HT-29 (cell line): ENCODE results near the gene ANTXR1. TPM values are rescaled to one million over a fixed set of nuclear protein-coding genes. Genes with fewer than 3 reads are reported as not detected.

Experiments used
- DNase-seq: peaks from one replicate; pipeline ENCODE4 v3.0.0-alpha.2; 2015; ENCODE audit warnings: low spot score
- total RNA-seq: library from RNA; depleted of rRNA; stranded (reverse); fragments of >200 nt; shearing (Covaris generic); gene quantifications from 2 replicates; pipeline ENCODE4 v1.2.3, GENCODE V29; 2014

The ANTXR1 gene
- total RNA-seq, 1 experiment from 2014 or later: not detected

- DNase-seq: no peak
These were observed 20.6 kb downstream of the ANTXR1 start for GRCh38 chr2:69033461-69034095.

DNA sequence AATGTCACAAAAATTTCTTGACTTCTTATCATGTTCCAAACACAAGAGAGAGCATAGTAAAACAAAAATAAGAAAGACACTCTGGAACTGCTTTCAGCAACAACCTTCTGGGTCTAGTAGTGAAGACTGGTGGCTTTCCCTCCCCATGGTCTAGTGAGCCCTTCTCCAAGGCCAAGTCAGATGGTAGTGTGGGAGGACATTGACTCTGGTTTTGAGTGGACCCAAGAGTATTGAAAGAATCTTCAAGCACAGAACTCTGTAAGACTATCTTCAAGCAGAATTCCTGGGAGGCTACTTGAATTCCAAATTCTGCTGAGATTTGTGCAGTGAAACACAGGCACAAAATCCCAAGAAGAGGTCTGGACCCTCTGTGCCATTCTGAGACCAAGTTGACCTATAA, 21.1 kb downstream of the ANTXR1 start:
- DNase-seq: no peak

DNA sequence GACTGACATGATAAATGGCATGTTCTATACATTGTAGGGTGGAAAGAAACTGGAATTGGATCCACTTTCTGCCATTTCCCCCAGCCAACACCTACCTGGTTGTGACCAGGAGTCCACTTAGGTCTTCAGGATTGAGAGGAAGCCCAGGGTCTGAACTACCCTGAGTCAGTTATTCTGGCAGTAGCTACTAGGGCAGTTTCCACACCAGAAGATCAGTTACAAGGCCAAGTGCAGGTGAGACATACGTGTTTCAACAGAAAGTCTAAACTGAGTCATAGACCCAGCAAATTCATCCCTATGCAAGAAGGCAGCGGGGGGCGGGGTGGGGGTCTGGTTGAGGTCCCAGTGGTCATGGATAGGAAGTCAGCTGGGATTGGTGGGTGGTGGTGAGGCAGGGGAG, 21.9 kb downstream of the ANTXR1 start:
- DNase-seq: no peak

GRCh38 chr2:69036926-69037325, 23.9 kb downstream of the ANTXR1 start:
- DNase-seq: no peak

- DNase-seq: no peak
These were observed 28.2 kb downstream of the ANTXR1 start for GRCh38 chr2:69041214-69041613.

DNA sequence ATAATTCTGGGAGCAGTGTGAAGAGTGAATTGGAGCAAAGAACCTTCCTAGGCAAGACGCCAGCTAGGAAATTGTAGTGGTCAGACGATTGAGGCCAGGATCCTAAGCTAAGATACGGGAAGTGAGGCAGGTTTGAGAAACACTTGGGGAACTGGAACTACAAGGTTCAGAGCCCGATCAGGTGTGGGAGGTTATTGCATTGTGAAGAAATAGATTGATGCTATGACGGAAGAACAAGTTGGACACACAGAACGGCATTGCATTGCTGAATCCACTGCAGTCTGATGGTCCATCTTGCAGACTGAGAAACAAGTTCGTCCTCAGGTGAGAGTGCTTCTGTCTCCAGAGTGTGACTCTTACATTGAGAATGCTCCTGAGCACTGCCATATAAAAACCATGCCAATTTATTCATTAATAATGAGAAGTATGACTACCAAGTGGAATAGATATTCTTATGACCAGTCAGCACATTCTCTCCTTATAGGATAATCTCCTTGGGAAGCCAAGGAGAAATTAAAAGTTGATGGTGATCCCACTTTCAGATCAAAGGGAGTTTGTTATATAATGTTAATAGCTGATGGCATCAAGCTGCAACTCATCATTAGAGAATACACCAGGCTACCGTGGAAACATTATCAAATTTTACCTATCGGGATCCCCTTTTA, 30.9 kb downstream of the ANTXR1 start:
- DNase-seq: no peak

DNA sequence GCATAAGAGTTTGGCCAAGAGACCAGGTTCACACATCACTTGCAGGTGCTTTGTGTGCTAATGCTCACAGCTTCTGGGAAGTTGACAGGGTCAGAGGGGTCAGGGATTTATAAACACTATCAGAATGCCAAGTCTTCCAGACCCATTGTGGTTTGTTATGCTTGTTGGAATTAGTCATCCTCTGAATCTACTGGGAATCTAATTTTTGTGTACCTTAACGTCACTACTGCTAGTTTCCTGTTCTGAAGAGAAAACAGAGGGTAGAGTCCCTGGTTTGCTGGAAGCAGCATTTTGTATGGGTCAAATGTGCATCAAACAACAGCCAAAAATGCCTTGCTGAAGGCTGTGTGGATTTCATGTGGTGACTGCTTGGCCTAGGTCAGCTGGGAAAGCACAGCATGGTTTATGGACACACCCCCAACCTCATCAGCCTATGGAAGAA, 33.3 kb downstream of the ANTXR1 start:
- DNase-seq: no peak

- DNase-seq: no peak
These were observed 34.7 kb downstream of the ANTXR1 start for GRCh38 chr2:69047625-69048145.

GRCh38 chr2:69050802-69051201, 37.8 kb downstream of the ANTXR1 start:
- DNase-seq: no peak

DNA sequence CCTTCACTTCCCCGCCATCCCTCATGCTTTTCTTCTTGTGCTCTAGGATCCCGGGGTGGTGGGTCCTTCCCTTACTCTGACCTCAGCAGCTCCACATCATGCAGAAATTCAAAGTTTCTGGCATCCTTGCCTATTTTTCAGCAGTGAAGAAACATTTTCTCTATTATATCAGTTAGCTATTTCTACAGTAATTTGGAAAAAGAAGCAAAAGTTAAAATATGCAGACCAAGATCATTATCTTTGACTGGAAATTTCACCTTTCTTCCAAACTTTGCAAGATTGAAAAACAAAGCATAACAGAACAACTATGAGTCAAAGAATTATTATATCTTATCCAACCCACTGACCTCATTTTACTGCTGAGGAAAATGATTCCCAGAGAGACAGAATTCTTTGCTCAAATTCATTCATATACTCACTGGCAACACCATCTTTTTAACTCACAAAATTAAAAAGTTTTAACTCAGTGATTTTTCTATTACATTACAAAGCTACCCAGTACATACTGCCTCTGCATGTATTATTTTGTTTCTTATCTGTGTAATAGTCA, 40.5 kb downstream of the ANTXR1 start:
- DNase-seq: no peak

DNA sequence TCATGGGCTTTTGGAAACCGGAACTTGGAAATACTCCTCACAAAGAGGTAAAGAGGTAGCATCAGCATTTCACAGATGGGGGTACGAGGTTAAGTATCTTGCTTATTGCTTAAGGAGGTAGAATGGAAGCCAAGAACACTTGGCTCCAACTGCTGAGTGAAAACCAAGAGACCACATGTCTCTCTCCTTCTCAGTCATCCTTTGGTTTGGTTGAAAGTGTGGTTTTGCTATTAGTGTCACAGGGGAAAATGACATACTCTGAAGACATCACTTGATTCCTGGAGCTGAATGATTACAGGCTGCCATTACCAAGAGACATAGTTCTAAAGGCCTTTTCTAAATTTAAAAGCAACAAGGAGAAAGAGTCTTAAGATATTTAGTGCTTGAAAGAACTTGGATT, 41.5 kb downstream of the ANTXR1 start:
- no peak for DNase-seq

GRCh38 chr2:69055688-69056470, 42.9 kb downstream of the ANTXR1 start:
- no peak for DNase-seq

DNA sequence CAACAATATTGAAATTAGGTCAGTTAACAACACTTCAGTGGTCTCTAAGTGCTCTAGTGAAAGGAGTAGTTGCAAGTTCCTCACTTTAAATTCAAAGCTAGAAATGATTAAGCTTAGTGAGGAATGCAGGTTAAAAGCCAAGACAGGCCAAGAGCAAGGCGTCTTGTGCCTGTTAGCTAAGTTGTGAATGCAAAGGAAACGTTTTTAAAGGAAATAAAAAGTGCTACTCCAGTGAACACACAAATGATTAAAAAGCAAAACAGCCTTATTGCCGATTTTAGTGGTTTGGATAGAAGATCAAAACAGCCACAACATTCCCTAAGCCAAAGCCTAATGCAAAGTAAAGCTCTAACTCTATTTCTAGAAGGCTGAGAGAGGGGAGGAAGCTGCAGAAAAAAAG, 44.7 kb downstream of the ANTXR1 start:
- no peak for DNase-seq

- no peak for DNase-seq
These were observed 46.8 kb downstream of the ANTXR1 start for GRCh38 chr2:69059731-69060290.

DNA sequence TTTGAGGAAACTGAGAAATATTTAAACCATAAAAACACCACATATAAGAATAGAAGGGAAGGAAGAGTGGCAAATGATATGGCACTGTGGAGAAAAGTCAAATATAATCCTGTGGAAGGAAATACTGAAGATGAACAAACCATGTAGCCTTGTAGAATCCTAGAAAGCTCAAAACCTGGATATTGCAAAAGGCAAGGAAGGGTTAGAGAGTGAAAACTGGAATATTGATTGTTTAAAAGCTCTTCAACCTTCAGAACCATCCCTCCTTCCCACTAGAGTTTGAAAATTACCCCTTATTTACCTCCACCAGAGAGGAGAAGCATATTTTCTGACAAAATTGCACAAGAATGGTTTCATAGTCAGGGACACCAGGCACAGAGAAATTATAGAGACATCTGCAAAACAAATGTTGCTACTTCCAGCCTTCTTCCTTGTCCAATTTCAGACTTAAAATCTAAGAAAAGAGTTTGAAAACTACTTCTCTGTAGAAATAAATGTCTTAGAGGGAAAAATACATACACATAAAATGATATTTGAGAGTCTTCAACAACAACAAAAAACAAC, 48.0 kb downstream of the ANTXR1 start:
- no peak for DNase-seq

DNA sequence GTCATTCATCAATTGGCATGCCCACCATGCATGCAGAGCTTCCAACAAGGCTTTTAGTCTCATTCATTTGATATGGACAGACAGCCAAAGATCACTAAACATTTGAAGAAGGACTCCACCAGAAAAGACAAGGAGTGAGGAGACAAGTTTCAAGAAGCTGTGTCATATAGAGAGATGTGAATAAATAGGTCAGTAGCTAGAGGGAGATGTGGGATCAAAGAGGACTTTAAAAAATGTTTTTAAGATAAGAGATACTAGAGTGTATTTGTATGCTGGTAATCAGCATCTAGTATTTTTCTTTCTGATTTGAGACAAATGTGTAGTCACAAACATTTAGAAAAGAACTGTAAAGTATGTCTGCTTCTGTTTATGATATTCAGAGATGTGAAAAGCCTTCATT, 48.5 kb downstream of the ANTXR1 start:
- DNase-seq: no peak

GRCh38 chr2:69062307-69062962, 49.5 kb downstream of the ANTXR1 start:
- no peak for DNase-seq

DNA sequence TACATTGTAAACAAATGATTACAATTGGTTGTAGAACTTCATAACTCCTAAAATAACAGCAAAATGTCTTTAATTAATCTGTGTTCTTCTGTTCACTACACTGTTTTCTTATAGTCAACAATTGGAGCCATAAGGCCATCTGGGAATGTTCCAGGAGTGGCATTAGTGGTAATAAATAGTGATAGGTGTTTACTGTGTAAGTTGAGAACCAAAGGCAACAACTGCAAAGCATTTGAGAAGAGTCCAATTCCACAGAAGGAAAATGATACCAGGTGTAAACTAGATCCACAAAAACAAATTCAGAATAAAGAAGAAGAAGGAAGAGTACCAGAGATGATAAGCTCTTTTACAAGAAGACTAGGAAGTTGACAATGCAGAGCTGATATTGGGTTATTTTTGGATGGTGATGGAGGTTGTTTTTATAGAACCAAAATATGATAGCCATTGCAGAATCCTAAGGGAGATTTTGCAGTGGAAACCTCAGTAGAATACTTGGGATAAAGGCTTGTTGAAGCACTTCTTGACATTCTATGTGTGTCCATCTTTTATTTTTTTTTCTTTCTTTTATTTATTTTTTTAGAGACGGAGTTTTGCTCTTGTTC, 52.9 kb downstream of the ANTXR1 start:
- DNase-seq: no peak

GRCh38 chr2:69067026-69067630, 54.1 kb downstream of the ANTXR1 start:
- no peak for DNase-seq

GRCh38 chr2:69067866-69068265, 54.9 kb downstream of the ANTXR1 start:
- DNase-seq: no peak
